HUES48 (cell line): ENCODE measurements around the gene MMP10.

Source experiments
- H3K27ac ChIP-seq: one replicate; pipeline ENCODE4 v1.7.0; 2013; ENCODE audit warnings: low read depth, low read length, inconsistent platforms
- H3K27me3 ChIP-seq: 2 replicates; pipeline ENCODE4 v1.6.1; 2013; ENCODE audit warnings: mild to moderate bottlenecking, low read length; ENCODE audit not compliant: control insufficient read depth, insufficient read depth
- H3K36me3 ChIP-seq: 2 replicates; pipeline ENCODE4 v1.6.1; 2013; ENCODE audit warnings: low read length; ENCODE audit not compliant: control insufficient read depth, insufficient read depth
- H3K4me1 ChIP-seq: 2 replicates; pipeline ENCODE4 v1.6.1; 2013; ENCODE audit warnings: mild to moderate bottlenecking, low read length; ENCODE audit not compliant: control insufficient read depth, insufficient read depth
- H3K4me3 ChIP-seq: 2 replicates; pipeline ENCODE4 v1.5.1; 2013; ENCODE audit warnings: mild to moderate bottlenecking, low read depth, low read length
- H3K9ac ChIP-seq: 2 replicates; pipeline ENCODE4 v1.6.1; 2013; ENCODE audit warnings: mild to moderate bottlenecking, low read depth, low read length, moderate library complexity
- H3K9me3 ChIP-seq: 2 replicates; pipeline ENCODE4 v1.6.1; 2013; ENCODE audit warnings: low read length; ENCODE audit not compliant: control insufficient read depth, insufficient read depth

The MMP10 gene

DNA sequence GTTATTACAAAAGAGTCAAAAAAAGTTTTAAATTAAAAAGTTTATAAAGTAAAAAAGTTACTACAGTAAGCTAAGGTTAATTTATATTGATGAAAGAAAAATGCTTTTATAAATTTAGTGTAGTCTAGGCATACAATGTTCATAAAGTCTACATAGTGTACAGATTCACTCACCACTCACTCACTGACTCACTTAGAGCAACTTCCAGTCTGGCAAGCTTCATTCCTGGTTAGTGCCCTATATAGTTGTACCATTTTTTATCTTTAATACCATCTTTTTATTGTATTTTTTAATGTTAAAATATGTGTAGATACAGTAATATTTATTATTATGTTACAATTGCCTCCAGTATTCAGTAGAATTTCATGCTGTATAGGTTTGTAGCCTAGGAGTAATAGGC, 2.6 kb upstream of the MMP10 start:
- H3K36me3 ChIP-seq: no peaks in the 10 kb centered on the region

DNA sequence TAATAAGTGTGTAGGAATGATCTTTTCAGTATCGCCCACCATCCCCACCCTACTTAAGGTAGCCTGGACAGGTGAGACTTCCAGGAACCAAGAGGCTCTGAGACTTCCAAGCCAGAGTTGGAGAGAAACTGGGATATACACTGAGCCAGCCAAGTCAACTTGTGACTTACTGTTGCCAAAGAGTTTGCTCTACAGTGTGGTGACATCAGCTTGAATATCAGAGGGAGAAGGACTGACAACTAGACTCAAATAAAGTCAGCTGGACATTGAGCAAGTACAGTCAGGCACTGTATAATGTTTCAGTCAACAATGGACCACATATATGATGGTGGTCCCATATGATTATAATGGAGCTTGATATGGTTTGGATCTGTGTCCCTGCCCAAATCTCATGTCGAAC, 1.2 kb upstream of the MMP10 start:
- peaks cover 24% of the 10 kb centered on the region for H3K4me1 ChIP-seq
- no peak overlapping the region for H3K27ac ChIP-seq
- H3K27me3 ChIP-seq: no peaks in the 10 kb centered on the region
- H3K9ac ChIP-seq: no peak overlapping the region
- H3K9me3 ChIP-seq: no peaks in the 10 kb centered on the region
- H3K36me3 ChIP-seq: no peaks in the 10 kb centered on the region
- no peak overlapping the region for H3K4me3 ChIP-seq

More for the DNA sequence above, 2.6 kb upstream of the MMP10 start:
- no peak overlapping the region for H3K9ac ChIP-seq
- no peak overlapping the region for H3K27ac ChIP-seq
- H3K4me3 ChIP-seq: no peak overlapping the region
- no peaks in the 10 kb centered on the region for H3K9me3 ChIP-seq
- H3K27me3 ChIP-seq: no peaks in the 10 kb centered on the region
- H3K4me1 ChIP-seq: peaks cover 24% of the 10 kb centered on the region

DNA sequence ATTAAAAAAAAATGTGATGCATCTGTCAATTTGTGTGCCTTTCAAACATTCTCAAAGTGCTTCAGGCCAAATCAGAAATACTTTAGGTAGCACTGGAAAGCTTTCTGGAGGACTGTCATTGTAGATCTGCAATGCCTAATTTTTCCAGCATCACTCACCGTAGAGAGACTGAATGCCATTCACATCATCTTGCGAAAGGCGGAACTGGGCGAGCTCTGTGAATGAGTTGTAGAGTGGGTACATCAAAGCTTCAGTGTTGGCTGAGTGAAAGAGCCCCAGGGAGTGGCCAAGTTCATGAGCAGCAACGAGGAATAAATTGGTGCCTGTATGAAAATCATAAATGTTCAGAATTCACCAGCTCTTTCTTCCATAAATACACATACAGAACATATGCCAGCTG, 4.0 kb downstream of the MMP10 start:
- Histone ChIP-seq H3K9me3 (no peaks in the 10 kb centered on the region), H3K4me1 (peaks cover 19% of the 10 kb centered on the region), H3K36me3 (no peaks in the 10 kb centered on the region), H3K27me3 (no peaks in the 10 kb centered on the region), H3K4me3 (no peak overlapping the region), H3K27ac (no peak overlapping the region), H3K9ac (no peak overlapping the region)

DNA sequence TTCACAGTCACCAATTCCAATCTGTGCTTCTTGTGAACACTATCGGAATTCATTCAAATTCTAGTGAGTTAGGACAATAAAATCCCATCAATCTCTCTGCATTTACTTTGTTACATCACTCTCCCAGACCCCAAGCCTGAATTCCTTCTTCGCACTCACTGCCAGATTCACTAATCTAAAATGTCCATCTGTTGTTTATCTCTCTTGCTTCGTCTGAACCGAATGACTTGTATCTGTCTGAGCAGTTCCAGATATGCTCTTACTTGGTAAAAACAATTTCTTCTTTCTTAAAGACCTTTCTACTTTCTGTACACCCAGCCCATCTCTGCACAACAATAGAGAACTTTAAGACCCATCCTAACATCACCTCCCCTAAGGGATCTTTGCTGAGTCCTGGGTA, 7.0 kb downstream of the MMP10 start:
- Histone ChIP-seq H3K9ac (no peak overlapping the region), H3K27me3 (no peaks in the 10 kb centered on the region), H3K4me3 (no peak overlapping the region), H3K36me3 (no peaks in the 10 kb centered on the region), H3K27ac (no peak overlapping the region), H3K4me1 (no peaks in the 10 kb centered on the region), H3K9me3 (no peaks in the 10 kb centered on the region)

DNA sequence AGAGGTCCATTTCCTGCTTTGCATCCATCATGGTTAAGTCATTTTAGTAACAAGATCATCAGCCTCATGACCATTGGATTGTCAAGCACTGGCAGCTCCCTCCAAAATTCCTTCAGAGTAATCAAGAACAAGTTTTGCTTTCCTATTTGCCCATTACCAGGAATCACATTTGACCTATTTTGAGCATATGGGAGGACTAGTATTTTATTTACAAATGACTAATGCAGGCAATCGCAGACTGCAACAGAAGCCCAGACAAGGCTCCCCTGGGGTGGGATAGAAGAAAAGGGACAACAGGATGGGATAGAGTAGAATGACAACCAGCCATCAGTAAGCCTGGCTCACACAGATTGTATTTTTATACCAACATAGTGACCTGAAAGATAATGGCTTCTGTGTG, 9.1 kb downstream of the MMP10 start:
- no peak overlapping the region for H3K27ac ChIP-seq
- H3K4me3 ChIP-seq: no peak overlapping the region
- H3K9me3 ChIP-seq: no peaks in the 10 kb centered on the region
- no peaks in the 10 kb centered on the region for H3K36me3 ChIP-seq
- H3K9ac ChIP-seq: no peak overlapping the region
- no peaks in the 10 kb centered on the region for H3K27me3 ChIP-seq
- H3K4me1 ChIP-seq: no peaks in the 10 kb centered on the region

DNA sequence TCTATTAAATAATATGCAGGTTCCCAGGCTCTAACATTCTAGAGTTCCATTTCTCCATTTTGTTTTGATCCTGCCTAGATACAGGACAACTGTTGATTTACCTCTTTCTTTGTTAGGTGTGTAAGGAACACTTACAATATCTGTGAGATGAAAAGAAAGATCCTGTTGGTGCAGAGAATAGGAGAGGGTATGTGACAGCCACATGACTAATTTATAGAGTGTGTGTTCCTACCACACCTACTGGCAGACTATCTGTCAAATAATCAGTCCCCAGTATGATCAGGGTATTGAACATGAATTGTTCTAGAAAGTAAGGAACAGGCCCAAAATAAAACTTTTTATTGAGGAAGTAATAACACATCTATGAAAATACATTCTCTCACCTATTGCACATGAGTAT, 10.2 kb downstream of the MMP10 start:
- Histone ChIP-seq H3K4me3 (no peak overlapping the region), H3K9me3 (no peaks in the 10 kb centered on the region), H3K27me3 (no peaks in the 10 kb centered on the region), H3K9ac (no peak overlapping the region), H3K36me3 (no peaks in the 10 kb centered on the region), H3K4me1 (no peaks in the 10 kb centered on the region), H3K27ac (no peak overlapping the region)

DNA sequence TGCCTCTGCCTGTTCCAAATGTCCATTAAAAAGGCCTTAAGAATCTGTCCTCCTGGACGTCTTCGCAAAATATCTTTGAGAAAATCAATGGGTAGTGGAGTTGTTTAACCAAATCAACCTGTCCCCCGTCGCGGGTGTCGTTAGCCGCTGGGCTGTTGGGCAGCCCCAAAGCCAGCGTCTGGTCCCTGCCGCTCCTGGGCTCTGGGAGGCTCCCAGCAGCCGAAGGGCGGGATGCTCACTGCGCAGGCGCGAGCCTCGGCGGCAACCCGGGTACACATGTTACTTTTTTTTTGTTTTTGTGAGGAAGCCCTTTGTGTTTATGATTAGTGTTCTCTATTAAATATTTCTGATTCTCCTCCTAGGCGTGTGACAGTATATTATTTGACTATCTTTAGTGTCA, 12.6 kb downstream of the MMP10 start:
- no peaks in the 10 kb centered on the region for H3K4me1 ChIP-seq
- H3K27ac ChIP-seq: no peak overlapping the region
- no peak overlapping the region for H3K9ac ChIP-seq
- no peaks in the 10 kb centered on the region for H3K36me3 ChIP-seq
- H3K27me3 ChIP-seq: no peaks in the 10 kb centered on the region
- no peaks in the 10 kb centered on the region for H3K9me3 ChIP-seq
- no peak overlapping the region for H3K4me3 ChIP-seq

DNA sequence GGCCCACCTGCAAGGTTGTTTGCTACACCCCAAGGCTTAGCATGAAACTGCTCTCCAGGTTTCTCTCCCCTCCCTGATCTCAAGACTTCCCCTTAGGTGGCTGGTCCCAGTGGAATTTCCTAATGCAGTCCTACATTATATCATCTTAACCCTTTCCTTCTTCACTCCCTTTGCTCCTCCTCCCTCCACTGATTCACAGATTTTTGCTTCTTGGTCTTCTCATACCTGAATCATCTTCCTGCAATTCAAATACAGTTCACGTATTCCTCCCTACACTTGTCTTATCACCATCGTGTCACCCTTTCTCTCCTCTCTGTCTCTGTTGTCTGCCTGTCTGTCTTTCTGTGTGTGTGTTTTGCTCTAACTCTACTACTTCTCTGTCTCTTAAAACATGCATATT, 17.0 kb downstream of the MMP10 start:
- Histone ChIP-seq H3K9ac (no peak overlapping the region), H3K27ac (no peak overlapping the region), H3K36me3 (no peaks in the 10 kb centered on the region), H3K27me3 (no peaks in the 10 kb centered on the region), H3K4me3 (no peak overlapping the region), H3K4me1 (peaks cover 6% of the 10 kb centered on the region), H3K9me3 (no peaks in the 10 kb centered on the region)

DNA sequence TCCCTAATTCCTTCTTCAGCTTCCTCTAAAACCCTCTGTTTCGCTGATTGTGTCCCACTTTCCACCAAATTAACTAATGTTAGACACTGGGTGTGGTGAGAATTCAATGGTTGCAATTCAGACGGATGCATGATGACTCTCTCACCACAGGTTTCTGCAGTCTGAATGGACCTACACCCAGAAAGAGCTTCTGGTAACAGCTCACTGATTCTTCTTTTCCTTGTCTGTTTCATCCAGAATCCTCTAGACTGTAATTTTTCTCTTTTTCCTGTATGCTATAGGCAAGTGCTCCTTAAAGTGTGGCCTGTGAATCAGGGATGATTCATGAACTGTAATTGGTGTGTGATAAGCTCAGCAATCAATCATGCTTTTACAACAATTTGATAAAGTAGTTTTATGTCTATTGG, 18.1 kb downstream of the MMP10 start:
- no peaks in the 10 kb centered on the region for H3K9me3 ChIP-seq

DNA sequence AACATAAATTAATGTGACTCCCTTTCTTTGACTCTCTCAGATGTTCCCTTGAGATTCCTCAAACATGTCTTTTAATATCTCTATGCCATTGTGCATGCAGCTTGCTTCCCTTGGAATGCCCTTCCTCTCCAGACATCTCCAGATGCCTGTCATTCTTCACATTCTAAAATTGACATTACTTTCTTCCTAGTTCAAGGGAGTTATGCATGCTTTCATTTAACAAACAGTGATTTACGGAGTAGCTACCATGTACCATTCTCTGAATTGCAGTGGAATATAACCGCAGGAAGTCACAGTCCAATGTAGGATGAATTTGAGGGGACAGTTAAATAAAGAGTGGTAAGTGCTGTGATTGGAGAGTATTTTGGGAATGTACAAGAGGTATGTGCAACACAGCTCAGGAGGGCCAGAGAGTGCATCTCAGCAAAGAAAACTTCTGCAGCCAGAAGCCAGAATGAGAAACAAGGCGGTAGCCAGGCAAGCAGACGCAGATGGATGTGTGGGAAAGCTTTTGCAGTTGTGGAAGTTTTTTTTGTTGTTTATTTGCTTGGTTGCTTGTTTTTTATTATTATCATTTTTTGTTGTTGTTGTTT, 18.7 kb downstream of the MMP10 start:
- Histone ChIP-seq H3K4me1 (peaks cover 6% of the 10 kb centered on the region), H3K4me3 (no peak overlapping the region), H3K9ac (no peak overlapping the region; the same call in 1 of the 2 replicates), H3K36me3 (no peaks in the 10 kb centered on the region), H3K27me3 (no peaks in the 10 kb centered on the region), H3K27ac (no peak overlapping the region), H3K9me3 (no peaks in the 10 kb centered on the region)

More for the DNA sequence above, 18.1 kb downstream of the MMP10 start:
- Histone ChIP-seq H3K27me3 (no peaks in the 10 kb centered on the region), H3K36me3 (no peaks in the 10 kb centered on the region), H3K9ac (no peak overlapping the region; the same call in 1 of the 2 replicates), H3K27ac (no peak overlapping the region), H3K4me1 (peaks cover 6% of the 10 kb centered on the region), H3K4me3 (no peak overlapping the region)

DNA sequence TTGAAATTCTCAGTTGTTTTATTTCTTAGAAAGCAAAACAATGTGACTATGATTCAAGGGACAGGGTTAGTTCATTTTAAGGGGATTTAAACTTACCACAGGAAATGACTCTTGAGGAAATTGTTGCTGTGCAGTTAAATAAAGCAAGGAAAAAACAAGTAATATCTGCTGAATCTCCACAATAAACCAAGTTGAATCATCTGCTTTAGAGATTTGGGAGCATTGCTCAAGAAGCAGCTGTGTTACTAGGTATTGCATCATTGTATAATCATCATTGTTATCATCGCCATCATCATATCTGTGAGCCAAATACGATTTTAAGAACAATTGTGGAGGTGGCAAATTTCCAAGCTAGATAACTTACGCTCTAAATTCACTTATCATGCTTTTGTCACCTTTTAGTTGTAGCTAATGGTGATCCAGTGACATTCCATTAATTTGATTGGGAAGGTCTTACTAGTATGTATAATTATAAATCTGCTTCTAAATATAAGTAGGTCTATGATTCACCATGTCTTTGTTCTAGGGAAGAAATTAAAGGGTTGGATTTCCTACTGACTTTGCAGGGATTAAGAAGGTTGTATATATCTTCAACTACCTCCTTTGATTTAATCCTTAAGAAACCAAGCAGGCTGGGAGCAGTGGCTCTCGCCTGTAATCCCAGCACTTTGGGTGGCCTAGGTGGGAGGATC, 19.9 kb downstream of the MMP10 start:
- Histone ChIP-seq H3K9ac (no peak overlapping the region), H3K27me3 (no peaks in the 10 kb centered on the region), H3K4me1 (peaks cover 6% of the 10 kb centered on the region), H3K4me3 (no peak overlapping the region), H3K27ac (no peak overlapping the region), H3K9me3 (no peaks in the 10 kb centered on the region), H3K36me3 (no peaks in the 10 kb centered on the region)
